Measurements from ENCODE around the gene FBXO2.

GRCh38 chr1:11613347-11613746 lies 40.9 kb downstream of the FBXO2 start:
- TF ChIP-seq POLR2A (IDR thresholded peaks at IDR 0.05; ENCODE audit: low read length) (no peak), GATA1 (IDR thresholded peaks at IDR 0.05; ENCODE audit: low read depth, low read length) (no peak)

Data from erythroblast (primary cell).